GM19328 (cell line): ENCODE data around the gene NACA2.
"Not testable (repeated sequence)": the region's sequence is repeated elsewhere in the genome, so short reads cannot be mapped to it uniquely, and the experiment has no call there.

Experiments used
- ATAC-seq: cut with Tn5 transposase; IDR thresholded peaks from one replicate; pipeline ENCODE4 v1.9.1; 2021; ENCODE audit warnings: mild to moderate bottlenecking, moderate library complexity; ENCODE audit not compliant: unreplicated experiment

Gene NACA2

GRCh38 chr17:61591018-61591417, at the start of gene NACA2:
NACA2 (minus strand) TSS chr17:61591219; CDS start chr17:61591180, 39 bp downstream.
- ATAC-seq: no peak

GRCh38 chr17:61639818-61640217, 48.8 kb upstream of the NACA2 start:
- no peak for ATAC-seq

- no peak for ATAC-seq
These were observed 47.1 kb upstream of the NACA2 start for GRCh38 chr17:61638087-61638486.

DNA sequence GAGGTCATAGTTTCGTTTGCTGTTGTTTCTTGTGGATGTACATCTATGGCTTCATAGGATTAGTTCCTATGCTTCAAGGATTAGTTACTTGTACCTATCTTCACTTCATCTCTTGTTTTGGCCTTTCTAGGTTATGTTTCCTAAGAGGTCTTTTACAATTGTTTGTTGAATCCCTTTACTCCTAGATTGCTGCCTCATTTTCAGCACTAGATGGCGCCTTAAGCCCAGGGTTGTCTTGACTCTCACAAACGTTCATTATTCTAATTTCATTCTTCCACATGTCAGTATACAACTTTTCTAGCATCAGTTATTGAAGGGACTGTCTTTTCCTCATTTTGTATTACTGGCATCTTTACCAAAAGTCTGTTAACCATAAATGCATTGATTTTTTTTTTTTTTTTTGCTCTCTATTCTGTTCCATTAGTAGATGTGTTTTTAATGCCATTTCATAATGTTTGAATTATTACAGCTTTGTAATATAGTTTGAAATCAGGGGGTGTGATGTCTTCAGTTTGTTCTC, 45.0 kb upstream of the NACA2 start:
- ATAC-seq: no peak

- ATAC-seq: no peak
These were observed 44.0 kb upstream of the NACA2 start for GRCh38 chr17:61634942-61635538.

DNA sequence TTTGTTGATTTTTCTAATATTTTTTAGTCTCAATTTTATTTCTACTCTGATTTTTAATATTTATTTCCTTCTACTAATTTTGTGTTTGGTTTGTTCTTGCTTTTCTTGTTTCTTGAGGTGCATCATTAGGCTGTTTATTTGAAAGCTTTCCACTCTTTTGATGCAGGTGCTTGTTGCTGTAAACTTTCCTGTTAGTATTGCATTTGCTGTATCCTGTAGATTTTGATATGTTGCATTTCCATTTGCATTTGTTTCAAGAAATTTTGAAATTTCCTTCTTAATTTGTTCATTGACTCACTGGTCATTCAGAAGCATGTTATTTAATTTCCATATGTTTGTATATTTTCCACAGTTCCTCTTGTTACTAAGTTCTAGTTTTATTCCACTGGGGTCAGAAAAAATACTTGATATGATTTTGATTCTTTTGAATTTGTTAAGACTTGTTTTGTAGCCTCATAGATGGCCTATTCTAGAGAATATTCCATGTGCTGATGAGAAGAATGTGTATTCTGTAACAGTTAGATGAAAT, 43.1 kb upstream of the NACA2 start:
- ATAC-seq: no peak

DNA sequence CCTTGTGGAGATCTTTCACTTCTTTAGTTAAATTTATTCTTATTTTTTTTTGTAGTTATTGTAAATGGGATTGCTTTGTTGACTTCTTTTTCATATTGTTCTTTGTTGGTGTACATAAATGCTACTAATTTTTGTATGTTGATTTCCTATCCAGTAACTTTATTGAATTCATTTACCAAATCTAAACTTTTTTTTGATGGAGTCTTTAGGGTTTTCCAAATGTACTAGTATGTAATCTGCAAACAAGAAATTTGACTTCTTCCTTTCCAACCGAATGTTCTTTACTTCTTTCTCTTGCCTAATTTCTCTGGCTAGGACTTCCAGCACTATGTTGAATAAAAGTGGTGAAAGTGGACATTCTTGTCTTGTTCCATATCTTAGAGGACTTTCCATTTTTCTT, 41.8 kb upstream of the NACA2 start:
- no peak for ATAC-seq

DNA sequence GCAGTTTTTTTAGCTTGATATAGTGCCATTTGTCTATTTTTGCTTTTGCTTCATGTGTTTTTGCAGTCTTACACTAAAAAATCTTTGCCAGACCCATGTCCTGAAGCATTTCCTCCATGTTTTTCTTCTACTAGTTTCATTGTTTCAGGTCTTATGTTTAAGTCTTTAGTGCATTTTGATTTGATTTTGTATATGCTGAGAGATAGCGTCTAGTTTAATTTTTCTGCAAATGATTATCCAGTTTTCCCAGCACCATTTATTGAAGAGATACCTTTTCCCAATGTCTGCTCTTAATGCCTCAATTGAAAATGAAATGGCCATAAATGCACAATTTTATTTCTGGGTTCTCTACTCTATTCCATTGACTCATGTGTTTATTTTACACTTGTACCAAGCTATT, 40.8 kb upstream of the NACA2 start:
- ATAC-seq: no peak

GRCh38 chr17:61628158-61628557, 37.1 kb upstream of the NACA2 start:
- ATAC-seq: not testable (repeated sequence)

DNA sequence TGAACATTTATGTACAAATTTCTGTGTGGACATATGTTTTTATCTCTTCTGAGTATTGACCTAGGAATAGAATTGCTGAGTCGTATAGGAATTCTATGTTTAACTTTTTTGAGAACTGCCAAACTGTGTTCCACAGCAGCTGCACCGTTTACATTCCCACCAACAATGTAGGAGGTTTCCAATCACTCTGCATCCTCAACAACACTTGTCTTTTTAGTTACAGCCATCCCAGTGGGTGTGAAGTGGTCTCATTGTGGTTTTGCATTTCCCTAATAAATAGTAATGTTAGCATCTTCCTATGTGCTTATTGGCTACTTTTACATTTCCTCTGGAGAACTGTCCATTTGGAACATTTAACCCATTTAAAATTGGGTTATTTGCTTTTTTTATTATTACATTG, 36.6 kb upstream of the NACA2 start:
- no peak for ATAC-seq

DNA sequence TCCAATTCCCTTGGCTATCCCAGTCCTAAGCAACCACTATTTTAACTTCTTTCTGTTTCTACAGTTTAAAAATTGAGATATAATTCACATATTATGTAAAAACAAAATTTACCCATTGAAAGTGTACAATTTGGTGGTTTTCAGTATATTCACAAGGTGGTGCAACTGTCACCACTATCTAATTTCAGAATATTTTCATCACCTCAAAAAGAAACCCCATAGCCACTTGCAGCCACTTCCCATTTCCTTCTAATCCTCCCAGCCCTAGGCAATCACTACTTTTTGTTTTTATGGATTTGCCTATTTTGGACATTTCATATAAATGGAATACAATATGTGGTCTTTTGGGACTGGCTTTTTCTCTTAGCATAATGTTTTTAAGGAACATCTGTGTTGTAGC, 36.1 kb upstream of the NACA2 start:
- no peak for ATAC-seq

- no peak for ATAC-seq
These were observed 34.5 kb upstream of the NACA2 start for GRCh38 chr17:61625564-61625963.

DNA sequence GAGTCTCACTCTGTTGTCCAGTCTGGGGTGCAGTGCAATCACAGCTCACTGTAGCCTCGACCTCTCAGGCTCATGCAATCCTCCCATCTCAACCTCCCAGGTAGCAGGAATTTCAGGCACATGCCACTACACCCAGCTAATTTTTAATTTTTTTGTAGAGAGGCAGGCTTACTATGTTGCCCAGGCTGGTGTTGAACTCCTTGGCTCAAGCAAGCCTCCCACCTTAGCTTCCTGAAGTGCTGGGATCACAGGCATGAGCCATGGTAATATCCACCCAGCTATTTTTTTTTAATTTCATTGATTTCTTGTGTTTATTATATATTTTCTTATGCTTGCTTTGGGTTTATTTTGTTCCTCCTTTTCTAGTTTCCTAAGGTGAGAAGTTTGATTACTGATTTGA, 33.9 kb upstream of the NACA2 start:
- ATAC-seq: no peak

GRCh38 chr17:61621317-61621716, 30.3 kb upstream of the NACA2 start:
- ATAC-seq: no peak

- ATAC-seq: no peak
These were observed 28.9 kb upstream of the NACA2 start for GRCh38 chr17:61619953-61620352.

GRCh38 chr17:61619493-61619892, 28.5 kb upstream of the NACA2 start:
- ATAC-seq: no peak

DNA sequence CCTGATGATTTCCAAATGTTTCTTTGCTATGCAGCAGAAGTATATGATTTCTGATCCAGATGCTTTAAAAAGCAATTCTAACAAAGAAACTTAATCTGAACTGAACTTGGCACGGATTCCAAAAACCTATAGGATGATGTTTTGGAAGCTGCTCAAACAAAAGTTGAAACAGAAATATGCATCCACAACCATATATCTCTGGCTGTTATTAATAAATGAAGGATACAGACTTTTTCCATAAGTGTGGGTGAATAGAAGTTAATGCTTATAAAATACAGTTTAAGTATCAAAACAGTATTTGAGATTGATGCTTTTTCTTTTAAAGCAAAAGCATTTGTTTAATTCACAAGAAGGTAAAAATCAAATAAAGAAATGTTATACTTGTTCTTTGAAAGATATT, 27.9 kb upstream of the NACA2 start:
- no peak for ATAC-seq

- ATAC-seq: no peak
These were observed 26.3 kb upstream of the NACA2 start for GRCh38 chr17:61617330-61617729.

DNA sequence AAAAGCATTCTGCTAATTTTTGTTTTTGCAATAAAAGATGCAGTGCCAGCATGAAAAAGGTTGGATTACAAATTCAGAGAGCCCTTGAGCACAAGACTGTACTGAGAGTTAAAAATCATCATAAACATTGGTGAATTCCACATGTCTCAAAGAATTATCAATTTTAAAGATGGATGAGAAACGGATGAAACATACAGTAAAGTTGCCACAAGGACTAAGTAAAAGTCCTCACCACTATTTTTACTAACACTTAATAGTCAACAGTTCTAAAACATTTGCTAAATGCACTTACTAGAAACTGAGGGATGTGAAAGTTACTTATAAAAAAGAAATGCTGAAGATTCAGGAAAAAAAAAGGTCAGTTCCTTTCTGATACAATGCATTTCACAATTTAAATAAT, 25.8 kb upstream of the NACA2 start:
- ATAC-seq: no peak

DNA sequence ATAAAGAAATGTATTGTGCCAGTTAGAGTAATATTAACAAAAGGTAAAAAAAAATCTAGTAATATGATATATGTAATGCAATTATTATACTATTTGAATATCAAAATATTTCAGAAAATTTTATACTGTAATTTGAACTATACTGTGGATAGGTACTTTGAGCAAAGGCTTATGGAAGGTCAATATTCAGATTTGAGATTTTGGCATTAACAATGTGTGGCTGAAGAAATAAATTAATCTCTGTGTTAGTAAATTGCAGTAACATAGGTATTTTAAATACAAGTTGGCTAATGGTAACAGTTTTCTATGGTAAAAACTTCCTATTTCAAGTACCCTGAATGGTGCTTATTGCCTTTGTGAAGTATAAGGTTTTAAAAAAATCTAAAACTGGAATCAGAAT, 23.2 kb upstream of the NACA2 start:
- ATAC-seq: no peak

- ATAC-seq: no peak
These were observed 20.3 kb upstream of the NACA2 start for GRCh38 chr17:61611323-61611722.

DNA sequence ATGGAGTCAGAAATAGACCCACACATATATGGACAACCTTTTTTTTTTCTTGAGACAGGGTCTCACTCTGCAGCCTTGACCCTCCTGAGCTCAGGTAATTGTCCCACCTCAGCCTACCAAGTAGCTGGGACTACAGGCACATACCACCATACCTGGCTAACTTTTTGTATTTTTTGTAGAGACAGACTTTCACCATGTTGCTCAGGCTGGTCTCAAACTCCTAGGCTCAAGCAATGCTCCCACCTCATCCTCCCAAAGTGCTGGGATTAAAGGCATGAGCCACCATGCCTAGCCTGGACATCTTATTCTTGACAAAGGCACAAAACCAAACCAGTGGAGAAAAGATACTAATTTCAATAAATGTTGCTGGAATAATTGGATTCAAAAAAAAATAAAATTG, 14.7 kb upstream of the NACA2 start:
- no peak for ATAC-seq

DNA sequence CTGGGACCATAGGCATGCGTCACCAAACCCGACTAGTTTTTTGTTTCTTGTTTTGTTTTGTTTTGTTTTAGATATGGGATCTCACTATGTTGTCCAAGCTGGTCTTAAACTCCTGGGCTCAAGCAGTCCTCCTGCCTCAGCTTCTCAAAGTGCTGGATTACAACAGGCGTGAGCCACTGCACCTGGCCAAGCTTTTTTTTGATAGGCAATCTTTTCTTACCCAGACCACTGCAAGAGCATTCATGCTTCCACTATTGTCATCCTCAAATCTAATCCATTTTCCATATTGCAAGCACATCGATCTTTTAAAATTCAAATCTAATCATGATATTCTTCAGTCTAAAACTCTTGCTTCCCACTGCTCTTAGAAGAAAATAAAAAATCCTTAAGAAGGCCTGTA, 10.3 kb upstream of the NACA2 start:
- no peak for ATAC-seq
